HUES64 (cell line): ENCODE measurements around the gene COL10A1.
"Not testable (repeated sequence)": the region's sequence is repeated elsewhere in the genome, so short reads cannot be mapped to it uniquely, and the experiment has no call there.

Experiments used
- H3K27ac ChIP-seq: 2 replicates; pipeline ENCODE4 v1.7.0; 2013; ENCODE audit warnings: low read depth, low read length, inconsistent platforms
- H3K27me3 ChIP-seq: 2 replicates; pipeline ENCODE4 v1.6.1; 2013; ENCODE audit warnings: mild to moderate bottlenecking, low read length; ENCODE audit not compliant: insufficient read depth
- H3K36me3 ChIP-seq: 2 replicates; pipeline ENCODE4 v1.6.1; 2013; ENCODE audit warnings: mild to moderate bottlenecking, low read length; ENCODE audit not compliant: insufficient read depth
- H3K4me1 ChIP-seq: 2 replicates; pipeline ENCODE4 v1.6.1; 2013; ENCODE audit warnings: mild to moderate bottlenecking, low read length, moderate library complexity; ENCODE audit not compliant: insufficient read depth
- H3K4me3 ChIP-seq: 2 replicates; pipeline ENCODE4 v1.5.1; 2013; ENCODE audit warnings: mild to moderate bottlenecking, low read length, moderate library complexity
- H3K9ac ChIP-seq: 2 replicates; pipeline ENCODE4 v1.6.1; 2013; ENCODE audit warnings: mild to moderate bottlenecking, low read depth, low read length
- H3K9me3 ChIP-seq: 2 replicates; pipeline ENCODE4 v1.6.1; 2013; ENCODE audit warnings: low read depth, low read length; ENCODE audit not compliant: insufficient read depth
- WGBS: fragments of 150-250, 120-280 bp; methylation state at CpG from one replicate; pipeline ENCODE4 v1.1.7; 2013; ENCODE audit warnings: missing lambda C conversion rate; 5-methylcytosine and 5-hydroxymethylcytosine counted together

COL10A1 gene

DNA sequence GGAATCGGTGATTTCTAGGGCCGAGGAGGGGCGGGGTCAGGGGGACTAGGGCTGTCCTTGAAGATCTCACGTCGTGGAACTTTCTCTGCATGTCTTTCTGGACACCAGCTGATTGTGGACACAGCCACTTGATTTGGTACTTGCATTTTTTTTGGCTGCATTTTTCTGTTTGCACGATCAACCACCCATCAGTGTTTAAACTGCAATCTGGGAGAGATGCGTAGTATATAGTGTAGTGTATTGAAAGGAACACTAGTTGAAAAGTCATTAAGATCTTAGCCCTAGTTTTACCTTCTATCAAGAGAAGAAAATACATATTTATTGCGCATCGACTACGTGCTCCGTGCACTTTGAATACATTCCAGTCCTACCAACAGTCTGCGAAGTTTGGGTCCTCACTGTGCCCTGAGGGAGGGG is 24.6 kb downstream of the COL10A1 start:
- 4% methylated on average over 11 of the region's 12 CpGs for WGBS
- Histone ChIP-seq H3K4me3 (peak overlapping the region; percentile 81), H3K9ac (peak overlapping the region; percentile 93), H3K27me3 (peaks cover 5% of the 10 kb centered on the region), H3K27ac (peak overlapping the region; percentile 93; the same call in 1 of the 2 replicates), H3K4me1 (peaks cover 44% of the 10 kb centered on the region), H3K9me3 (peaks cover 6% of the 10 kb centered on the region), H3K36me3 (no peaks in the 10 kb centered on the region)

DNA sequence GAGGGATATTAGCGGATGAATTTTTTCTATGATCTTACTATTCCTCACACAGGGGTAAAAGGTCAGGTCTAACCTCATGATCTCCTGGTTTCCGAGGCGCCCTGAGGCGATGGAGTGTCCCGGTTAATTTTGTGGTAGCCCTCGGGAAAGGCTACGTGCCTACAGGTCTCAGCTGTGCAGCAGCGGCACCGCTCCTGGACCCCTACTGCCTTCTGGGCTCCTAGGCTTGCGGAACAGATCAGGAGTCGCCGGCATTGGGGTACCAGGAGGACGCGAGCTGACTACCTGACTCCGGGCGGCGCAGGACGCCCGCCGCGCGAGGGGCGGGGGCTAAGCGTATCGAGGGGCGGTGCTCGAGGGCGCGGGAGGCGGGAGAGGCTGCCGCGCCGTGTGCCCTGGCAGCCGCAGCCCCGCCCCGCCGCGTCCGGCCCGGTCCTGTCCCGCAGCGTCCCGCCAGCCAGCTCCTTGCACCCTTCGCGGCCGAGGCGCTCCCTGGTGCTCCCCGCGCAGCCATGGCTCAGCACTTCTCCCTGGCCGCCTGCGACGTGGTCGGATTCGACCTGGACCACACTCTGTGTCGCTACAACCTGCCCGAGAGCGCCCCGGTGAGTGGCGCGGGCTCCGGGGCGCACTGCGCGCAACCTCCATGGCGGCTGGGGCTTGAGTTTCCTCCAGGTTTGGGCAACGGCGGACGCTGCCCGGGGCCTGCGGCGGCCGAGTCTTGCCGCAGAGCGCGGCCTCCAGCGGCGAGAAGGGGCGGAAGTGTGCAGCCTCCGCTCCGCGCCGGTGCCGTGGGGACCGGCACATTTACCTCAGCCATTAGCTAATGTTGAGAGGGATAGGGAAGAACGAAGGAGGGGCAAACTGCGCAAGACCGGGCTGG is 25.3 kb downstream of the COL10A1 start, which contains the start of gene NT5DC1:
TSS of gene NT5DC1 (plus strand) at position 435 of the 883 bp plus-strand sequence. CDS start at position 513, 78 bp downstream.
- H3K9me3 ChIP-seq: peaks cover 13% of the 10 kb centered on the region
- under 1% methylated on average over 87 of the region's 87 CpGs for WGBS
- no peaks in the 10 kb centered on the region for H3K36me3 ChIP-seq
- peak within 1 kb of the TSS; percentile 93 for H3K9ac ChIP-seq
- H3K4me1 ChIP-seq: peaks cover 38% of the 10 kb centered on the region
- peak within 1 kb of the TSS; percentile 81 for H3K4me3 ChIP-seq
- peak within 1 kb of the TSS; percentile 93 for H3K27ac ChIP-seq
- H3K27me3 ChIP-seq: peaks cover 5% of the 10 kb centered on the region

DNA sequence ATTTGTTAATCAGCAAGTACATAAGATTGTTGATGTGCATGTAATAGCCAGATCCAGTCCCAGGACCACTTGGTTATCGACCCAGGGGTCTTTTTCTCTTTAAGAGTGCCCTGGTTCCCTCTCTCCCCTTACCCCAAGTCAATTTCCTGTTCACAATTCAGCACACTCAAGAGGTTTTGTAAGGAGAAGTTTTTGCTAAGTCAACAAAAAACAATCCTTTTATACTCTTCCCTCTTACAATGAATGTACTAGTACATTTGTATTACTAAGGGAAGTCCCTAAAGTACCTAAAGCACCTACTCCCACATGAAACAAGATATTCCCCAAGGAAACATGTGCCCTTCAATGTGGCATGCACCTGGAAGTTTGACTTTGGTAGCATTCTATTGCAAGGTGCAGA is 26.9 kb downstream of the COL10A1 start:
- Histone ChIP-seq H3K9ac (no peak overlapping the region), H3K4me1 (peaks cover 24% of the 10 kb centered on the region), H3K27me3 (peaks cover 5% of the 10 kb centered on the region), H3K9me3 (peaks cover 16% of the 10 kb centered on the region), H3K27ac (no peak overlapping the region), H3K36me3 (no peaks in the 10 kb centered on the region), H3K4me3 (no peak overlapping the region)
- 100% methylated on average over 1 of the region's 1 CpG for WGBS

DNA sequence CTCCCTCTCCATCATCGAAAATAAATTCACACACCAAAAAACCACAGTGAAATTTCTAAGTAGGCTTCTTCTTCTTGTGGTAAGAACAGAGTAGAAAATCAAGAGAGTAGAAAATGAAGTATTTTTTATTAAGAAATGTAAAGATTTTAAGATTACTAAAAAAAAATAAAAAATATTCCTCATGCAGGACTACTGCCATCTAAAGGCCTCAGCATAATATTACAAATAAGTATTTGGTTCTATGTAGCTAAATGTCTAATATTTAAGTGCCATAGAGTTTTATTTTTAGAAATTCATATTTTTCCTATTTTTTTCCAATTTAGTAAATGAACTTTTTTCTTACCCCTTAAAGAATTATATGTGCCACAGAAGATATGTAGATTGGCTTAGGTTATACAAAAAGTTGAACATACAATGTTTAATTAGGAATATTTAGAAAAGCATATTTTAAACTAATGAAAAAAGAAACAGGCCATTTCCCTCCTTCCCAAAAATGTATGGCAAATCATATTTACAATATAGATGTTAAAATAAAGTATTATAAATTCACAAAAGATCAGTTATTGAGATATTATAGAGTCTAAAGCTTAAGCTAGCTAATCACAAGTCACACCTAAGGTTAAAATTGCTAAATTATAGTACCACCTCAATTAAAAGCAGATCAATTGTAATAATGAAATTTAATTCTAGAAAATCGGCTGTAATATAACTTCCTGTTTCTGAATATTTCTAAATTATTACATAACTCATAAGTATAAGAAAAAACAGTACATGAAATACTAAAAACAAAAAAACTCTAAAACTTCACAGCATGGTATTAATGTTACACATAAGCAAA is 28.7 kb downstream of the COL10A1 start:
- Histone ChIP-seq H3K36me3 (no peaks in the 10 kb centered on the region), H3K9me3 (peaks cover 16% of the 10 kb centered on the region), H3K27me3 (peaks cover 5% of the 10 kb centered on the region), H3K27ac (no peak overlapping the region), H3K4me3 (no peak overlapping the region), H3K9ac (no peak overlapping the region), H3K4me1 (peaks cover 7% of the 10 kb centered on the region; the same call in 1 of the 2 replicates)
- no CpG with 5 or more reads among the region's 2 CpGs for WGBS

DNA sequence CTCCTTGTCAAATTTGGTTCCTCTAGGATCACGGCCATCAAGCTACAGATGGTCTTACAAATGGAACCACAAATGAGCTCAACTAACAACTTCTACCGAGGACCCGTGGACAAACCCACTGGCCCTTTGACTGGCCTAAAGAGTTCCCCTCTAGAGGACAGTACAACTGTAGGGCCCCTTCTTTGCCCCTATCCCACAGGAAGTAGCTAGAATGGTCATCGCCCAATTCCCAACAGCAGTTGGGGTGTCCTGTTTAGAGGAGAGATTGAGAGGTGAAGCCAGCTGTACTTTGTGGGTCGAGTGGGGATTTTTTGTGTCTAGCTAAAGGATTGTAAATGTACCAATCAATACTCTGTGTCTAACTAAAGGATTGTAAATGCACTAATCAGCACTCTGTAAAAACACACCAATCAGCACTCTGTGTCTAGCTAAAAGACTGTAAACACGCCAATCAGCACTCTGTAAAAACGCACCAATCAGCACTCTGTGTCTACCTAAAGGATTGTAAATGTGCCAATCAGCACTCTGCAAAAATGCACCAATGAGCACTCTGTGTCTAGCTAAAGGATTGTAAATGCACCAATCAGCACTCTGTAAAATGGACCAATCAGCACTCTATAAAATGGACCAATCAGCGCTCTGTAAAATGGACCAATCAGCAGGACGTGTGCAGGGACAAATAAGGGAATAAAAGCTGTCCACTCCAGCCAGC is 29.7 kb downstream of the COL10A1 start:
- not testable (repeated sequence) for H3K36me3 ChIP-seq
- WGBS: 90% methylated on average over 9 of the region's 9 CpGs

DNA sequence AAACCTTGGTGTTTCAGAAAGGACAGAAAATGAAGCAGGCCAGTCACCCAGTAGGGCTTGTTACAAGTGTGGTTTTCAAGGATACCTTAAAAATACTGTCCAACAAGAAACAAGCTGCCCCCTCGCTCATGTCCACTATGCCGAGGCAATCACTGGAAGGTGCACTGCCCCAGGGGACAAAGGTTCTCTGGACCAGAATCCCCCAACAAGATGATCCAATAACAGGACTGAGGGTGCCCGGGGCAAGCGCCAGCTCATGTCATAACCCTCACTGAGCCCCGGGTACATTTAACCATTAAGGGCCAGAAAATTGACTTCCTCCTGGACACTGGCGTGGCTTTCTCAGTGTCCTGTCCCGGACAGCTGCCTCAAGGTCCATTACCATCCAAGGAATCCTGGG is 31.9 kb downstream of the COL10A1 start:
- whole genome bisulfite sequencing: 95% methylated on average over 7 of the region's 7 CpGs
- no peak overlapping the region for H3K27ac ChIP-seq

More for the DNA sequence above, 29.7 kb downstream of the COL10A1 start:
- not testable (repeated sequence) for H3K4me3 ChIP-seq, H3K27me3 ChIP-seq, H3K4me1 ChIP-seq, H3K27ac ChIP-seq, H3K9ac ChIP-seq
- H3K9me3 ChIP-seq: peaks cover 16% of the 10 kb centered on the region

DNA sequence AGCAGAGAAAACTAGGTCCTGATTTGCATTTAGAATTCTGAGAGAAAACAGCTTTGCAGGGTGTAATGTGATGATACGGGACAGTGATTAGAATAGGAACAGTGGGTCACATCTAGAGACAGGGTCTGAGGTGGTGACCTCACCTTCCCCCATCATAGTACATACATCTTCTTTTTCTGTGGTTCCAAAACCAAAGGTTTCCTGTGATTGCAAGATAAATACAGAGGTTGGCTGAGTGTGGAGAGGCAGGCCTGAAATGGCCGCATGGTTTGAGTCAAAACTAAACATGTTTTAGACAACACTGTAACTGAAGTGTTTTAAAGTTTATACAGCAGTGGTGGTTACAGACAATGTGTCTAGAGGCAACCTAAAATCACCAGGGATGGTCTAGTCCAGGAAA is 35.7 kb downstream of the COL10A1 start:
- no peak overlapping the region for H3K9ac ChIP-seq
- H3K4me3 ChIP-seq: no peak overlapping the region
- no peaks in the 10 kb centered on the region for H3K27me3 ChIP-seq
- no peaks in the 10 kb centered on the region for H3K36me3 ChIP-seq
- 91% methylated on average over 2 of the region's 2 CpGs for WGBS
- no peaks in the 10 kb centered on the region for H3K9me3 ChIP-seq
- H3K27ac ChIP-seq: no peak overlapping the region
- H3K4me1 ChIP-seq: no peaks in the 10 kb centered on the region

More for the DNA sequence above, 31.9 kb downstream of the COL10A1 start:
- Histone ChIP-seq H3K9me3 (peaks cover 16% of the 10 kb centered on the region), H3K4me1 (no peaks in the 10 kb centered on the region), H3K36me3 (no peaks in the 10 kb centered on the region), H3K4me3 (no peak overlapping the region), H3K9ac (no peak overlapping the region), H3K27me3 (no peaks in the 10 kb centered on the region)

DNA sequence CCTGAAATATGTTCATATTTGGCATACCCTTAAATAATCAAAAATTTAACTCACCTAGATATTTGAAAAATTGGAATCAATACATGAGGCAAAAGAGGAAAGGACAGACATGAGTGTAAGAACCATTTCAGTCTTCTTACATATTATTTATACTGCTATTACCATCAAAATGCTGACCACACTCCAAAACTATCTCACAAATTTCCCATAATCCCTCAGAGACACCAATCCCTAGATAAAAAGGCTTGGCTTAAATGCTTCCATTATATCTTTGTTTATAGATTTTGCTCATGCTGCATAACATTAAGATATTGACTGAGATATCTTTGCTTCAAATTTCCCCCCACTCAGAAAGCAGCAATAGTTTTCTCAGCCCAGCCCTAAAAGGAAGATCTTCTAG is 37.0 kb downstream of the COL10A1 start:
- Histone ChIP-seq H3K36me3 (no peaks in the 10 kb centered on the region), H3K27ac (no peak overlapping the region), H3K9ac (no peak overlapping the region), H3K9me3 (no peaks in the 10 kb centered on the region), H3K27me3 (no peaks in the 10 kb centered on the region), H3K4me1 (no peaks in the 10 kb centered on the region), H3K4me3 (no peak overlapping the region)

DNA sequence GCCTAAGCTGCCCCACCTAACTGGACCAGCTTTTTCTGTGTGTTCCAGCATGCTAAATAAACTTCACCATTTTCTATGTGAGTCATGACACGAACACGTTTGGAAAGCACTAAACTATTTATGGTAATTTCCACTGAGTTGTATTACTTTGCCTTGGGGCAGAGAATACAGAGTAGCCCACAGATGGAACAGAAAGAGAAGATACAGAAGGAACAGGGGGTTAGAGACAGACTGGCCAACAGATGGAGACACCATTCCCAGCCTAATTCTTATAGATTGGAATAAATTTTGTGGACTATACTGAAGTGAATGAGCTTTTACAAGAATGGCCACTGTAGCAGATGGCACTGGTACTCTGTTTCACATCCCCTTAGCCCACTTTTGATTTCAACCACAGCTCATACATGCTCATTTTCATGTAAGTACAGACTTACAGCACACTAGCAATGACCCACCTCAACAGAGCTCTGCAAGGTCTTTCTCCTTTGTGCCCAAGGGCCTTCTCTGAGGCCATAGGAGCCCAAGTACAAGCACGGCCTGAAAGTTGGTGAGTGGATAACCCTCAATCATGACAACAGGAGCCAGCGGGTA is 38.4 kb downstream of the COL10A1 start:
- Histone ChIP-seq H3K9ac (no peak overlapping the region), H3K27me3 (no peaks in the 10 kb centered on the region), H3K36me3 (no peaks in the 10 kb centered on the region), H3K4me1 (no peaks in the 10 kb centered on the region), H3K9me3 (no peaks in the 10 kb centered on the region), H3K27ac (no peak overlapping the region), H3K4me3 (no peak overlapping the region)
- 86% methylated on average over 4 of the region's 4 CpGs for WGBS

DNA sequence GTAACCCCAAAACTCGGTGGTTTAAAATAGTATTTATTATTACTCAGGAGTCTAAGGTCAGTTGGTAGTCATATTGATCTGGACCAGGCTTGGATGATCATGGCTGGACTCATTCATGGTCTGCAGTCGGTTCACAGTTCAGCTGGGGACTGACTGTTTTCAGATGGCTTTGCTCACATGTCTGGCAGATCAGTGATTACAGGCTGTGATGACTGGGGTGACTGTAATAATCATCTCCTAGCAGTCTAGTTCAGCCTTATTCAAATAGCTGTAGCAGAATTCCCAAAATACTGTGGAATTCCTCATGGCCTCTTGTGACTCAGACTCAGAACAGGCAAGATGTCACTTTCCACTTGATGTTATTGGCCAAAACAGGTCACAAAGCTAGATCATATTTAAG is 41.6 kb downstream of the COL10A1 start:
- H3K9me3 ChIP-seq: no peaks in the 10 kb centered on the region
- no peaks in the 10 kb centered on the region for H3K4me1 ChIP-seq
- H3K27ac ChIP-seq: no peak overlapping the region
- no peak overlapping the region for H3K4me3 ChIP-seq
- H3K9ac ChIP-seq: no peak overlapping the region
- no peaks in the 10 kb centered on the region for H3K27me3 ChIP-seq
- H3K36me3 ChIP-seq: no peaks in the 10 kb centered on the region
- 87% methylated on average over 2 of the region's 2 CpGs for WGBS
